ENCODE results near the gene CHRNG. TPM values are rescaled to one million over a fixed set of nuclear protein-coding genes. Genes with fewer than 3 reads are reported as not detected.
A peak's percentile ranks its signal among the peaks of the same experiment; 100 is the strongest.

The CHRNG gene
- polyA plus RNA-seq, 1 donor from 2014 or later = not detected

DNA sequence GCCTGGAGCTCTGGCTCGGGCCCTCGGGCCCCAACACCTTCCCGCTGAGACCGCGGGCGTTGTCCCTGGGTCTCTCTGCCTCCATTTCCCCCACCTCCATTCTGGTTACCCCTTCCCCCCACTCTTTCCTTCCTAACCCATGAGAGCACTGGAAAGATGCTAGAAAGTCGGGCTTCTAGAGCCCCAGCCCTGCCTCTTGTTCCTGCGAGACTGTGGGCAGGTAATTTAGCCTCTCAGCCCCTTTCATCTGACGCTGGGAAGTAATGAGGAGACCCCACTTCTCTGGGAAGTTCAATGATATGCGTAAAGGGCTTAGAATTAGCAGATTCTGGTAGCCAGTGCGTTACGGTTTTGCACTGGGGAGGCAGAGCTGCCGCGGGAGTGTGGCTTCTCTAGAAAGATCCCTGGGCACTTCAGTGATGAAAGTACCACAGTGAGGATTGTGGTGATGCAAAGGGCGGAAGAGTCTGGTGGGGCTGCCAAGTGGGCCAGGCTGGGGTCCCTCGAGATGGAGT lies 35.6 kb upstream of the CHRNG start:
- Histone ChIP-seq H3K27me3 (ENCODE audit: insufficient read depth, low read depth, low read length) (peaks cover 10% of the 10 kb centered on the region), H4K20me1 (ENCODE audit: insufficient read depth) (no peaks in the 10 kb centered on the region), H3K27ac (ENCODE audit: low read length) (peak overlapping the region; percentile 88), H2AFZ (ENCODE audit: low read depth, low read length) (no peak overlapping the region), H3K4me2 (ENCODE audit: low read length) (no peak overlapping the region), H3K9me2 (ENCODE audit: insufficient read depth, low read length) (no peaks in the 10 kb centered on the region), H3K9ac (ENCODE audit: low read length) (peak overlapping the region; percentile 73), H3F3A (ENCODE audit: insufficient read depth, low read length, poor library complexity, severe bottlenecking) (peaks cover 5% of the 10 kb centered on the region), H3K4me3 (ENCODE audit: low read length) (peak overlapping the region; percentile 64), H3K79me2 (replicated peaks; ENCODE audit: insufficient read depth, low read length) (no peaks in the 10 kb centered on the region), H3K9me3 (ENCODE audit: low read length) (no peaks in the 10 kb centered on the region), H3K36me3 (ENCODE audit: insufficient read depth, low read length) (no peaks in the 10 kb centered on the region)
- no peak for TF ChIP-seq EZH2 (IDR thresholded peaks at IDR 0.05; ENCODE audit: borderline replicate concordance, insufficient read depth, low read length, poor library complexity, severe bottlenecking)
- no peak for TF ChIP-seq POLR2AphosphoS5 (IDR thresholded peaks at IDR 0.05)
- TF ChIP-seq TAF1 (IDR thresholded peaks at IDR 0.05; ENCODE audit: low read depth) = no peak
- no peak for TF ChIP-seq EP300 (conservative IDR thresholded peaks at IDR 0.05; ENCODE audit: poor library complexity, severe bottlenecking)
- no peak for TF ChIP-seq RAD21 (conservative IDR thresholded peaks at IDR 0.05)
- no peak for TF ChIP-seq MXI1 (conservative IDR thresholded peaks at IDR 0.05; ENCODE audit: poor library complexity, severe bottlenecking)
- TF ChIP-seq, protein P1, sequence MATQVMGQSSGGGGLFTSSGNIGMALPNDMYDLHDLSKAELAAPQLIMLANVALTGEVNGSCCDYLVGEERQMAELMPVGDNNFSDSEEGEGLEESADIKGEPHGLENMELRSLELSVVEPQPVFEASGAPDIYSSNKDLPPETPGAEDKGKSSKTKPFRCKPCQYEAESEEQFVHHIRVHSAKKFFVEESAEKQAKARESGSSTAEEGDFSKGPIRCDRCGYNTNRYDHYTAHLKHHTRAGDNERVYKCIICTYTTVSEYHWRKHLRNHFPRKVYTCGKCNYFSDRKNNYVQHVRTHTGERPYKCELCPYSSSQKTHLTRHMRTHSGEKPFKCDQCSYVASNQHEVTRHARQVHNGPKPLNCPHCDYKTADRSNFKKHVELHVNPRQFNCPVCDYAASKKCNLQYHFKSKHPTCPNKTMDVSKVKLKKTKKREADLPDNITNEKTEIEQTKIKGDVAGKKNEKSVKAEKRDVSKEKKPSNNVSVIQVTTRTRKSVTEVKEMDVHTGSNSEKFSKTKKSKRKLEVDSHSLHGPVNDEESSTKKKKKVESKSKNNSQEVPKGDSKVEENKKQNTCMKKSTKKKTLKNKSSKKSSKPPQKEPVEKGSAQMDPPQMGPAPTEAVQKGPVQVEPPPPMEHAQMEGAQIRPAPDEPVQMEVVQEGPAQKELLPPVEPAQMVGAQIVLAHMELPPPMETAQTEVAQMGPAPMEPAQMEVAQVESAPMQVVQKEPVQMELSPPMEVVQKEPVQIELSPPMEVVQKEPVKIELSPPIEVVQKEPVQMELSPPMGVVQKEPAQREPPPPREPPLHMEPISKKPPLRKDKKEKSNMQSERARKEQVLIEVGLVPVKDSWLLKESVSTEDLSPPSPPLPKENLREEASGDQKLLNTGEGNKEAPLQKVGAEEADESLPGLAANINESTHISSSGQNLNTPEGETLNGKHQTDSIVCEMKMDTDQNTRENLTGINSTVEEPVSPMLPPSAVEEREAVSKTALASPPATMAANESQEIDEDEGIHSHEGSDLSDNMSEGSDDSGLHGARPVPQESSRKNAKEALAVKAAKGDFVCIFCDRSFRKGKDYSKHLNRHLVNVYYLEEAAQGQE (IDR thresholded peaks at IDR 0.05; ENCODE audit: borderline replicate concordance) = no peak
- no peak for TF ChIP-seq SMC3 (conservative IDR thresholded peaks at IDR 0.05; ENCODE audit: poor library complexity)
- TF ChIP-seq, protein P2, sequence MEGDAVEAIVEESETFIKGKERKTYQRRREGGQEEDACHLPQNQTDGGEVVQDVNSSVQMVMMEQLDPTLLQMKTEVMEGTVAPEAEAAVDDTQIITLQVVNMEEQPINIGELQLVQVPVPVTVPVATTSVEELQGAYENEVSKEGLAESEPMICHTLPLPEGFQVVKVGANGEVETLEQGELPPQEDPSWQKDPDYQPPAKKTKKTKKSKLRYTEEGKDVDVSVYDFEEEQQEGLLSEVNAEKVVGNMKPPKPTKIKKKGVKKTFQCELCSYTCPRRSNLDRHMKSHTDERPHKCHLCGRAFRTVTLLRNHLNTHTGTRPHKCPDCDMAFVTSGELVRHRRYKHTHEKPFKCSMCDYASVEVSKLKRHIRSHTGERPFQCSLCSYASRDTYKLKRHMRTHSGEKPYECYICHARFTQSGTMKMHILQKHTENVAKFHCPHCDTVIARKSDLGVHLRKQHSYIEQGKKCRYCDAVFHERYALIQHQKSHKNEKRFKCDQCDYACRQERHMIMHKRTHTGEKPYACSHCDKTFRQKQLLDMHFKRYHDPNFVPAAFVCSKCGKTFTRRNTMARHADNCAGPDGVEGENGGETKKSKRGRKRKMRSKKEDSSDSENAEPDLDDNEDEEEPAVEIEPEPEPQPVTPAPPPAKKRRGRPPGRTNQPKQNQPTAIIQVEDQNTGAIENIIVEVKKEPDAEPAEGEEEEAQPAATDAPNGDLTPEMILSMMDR (IDR thresholded peaks at IDR 0.05; ENCODE audit: poor library complexity, severe bottlenecking) = no peak

DNA sequence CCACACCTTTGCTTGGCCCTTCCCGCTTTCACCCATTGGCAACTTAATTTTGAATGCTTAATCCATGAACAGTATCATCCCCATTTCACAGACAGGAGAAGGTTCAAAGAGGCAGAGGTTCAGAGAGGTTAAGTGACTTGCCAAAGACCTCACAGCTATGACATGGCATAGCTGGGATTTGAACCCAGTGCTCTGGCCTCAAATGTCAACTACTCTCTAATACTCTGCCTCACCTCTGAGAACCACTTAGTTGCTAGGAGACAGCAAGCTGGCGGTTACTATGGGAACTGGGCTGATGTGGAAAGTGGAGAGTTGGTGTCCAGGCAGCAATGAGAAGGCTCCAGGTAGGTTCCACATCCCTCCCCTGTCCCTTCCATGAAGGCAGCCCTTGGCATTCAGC lies 35.1 kb upstream of the CHRNG start:
- H3F3A ChIP-seq (ENCODE audit: insufficient read depth, low read length, poor library complexity, severe bottlenecking) = peaks cover 5% of the 10 kb centered on the region
- no peaks in the 10 kb centered on the region for H3K79me2 ChIP-seq (replicated peaks; ENCODE audit: insufficient read depth, low read length)
- no peaks in the 10 kb centered on the region for H4K20me1 ChIP-seq (ENCODE audit: insufficient read depth)
- peak overlapping the region; percentile 27 for H3K9ac ChIP-seq (ENCODE audit: low read length)
- H3K36me3 ChIP-seq (ENCODE audit: insufficient read depth, low read length) = no peaks in the 10 kb centered on the region
- H3K4me3 ChIP-seq (ENCODE audit: low read length) = peak overlapping the region; percentile 64
- H3K9me2 ChIP-seq (ENCODE audit: insufficient read depth, low read length) = no peaks in the 10 kb centered on the region
- peak overlapping the region; percentile 88 for H3K27ac ChIP-seq (ENCODE audit: low read length)
- no peaks in the 10 kb centered on the region for H3K9me3 ChIP-seq (ENCODE audit: low read length)
- H3K27me3 ChIP-seq (ENCODE audit: insufficient read depth, low read depth, low read length) = peaks cover 10% of the 10 kb centered on the region
- H2AFZ ChIP-seq (ENCODE audit: low read depth, low read length) = no peak overlapping the region
- H3K4me2 ChIP-seq (ENCODE audit: low read length) = no peak overlapping the region
- TF ChIP-seq MXI1 (conservative IDR thresholded peaks at IDR 0.05; ENCODE audit: poor library complexity, severe bottlenecking) (peak; percentile 67), TAF1 (IDR thresholded peaks at IDR 0.05; ENCODE audit: low read depth) (no peak), EP300 (conservative IDR thresholded peaks at IDR 0.05; ENCODE audit: poor library complexity, severe bottlenecking) (peak; percentile 61), EZH2 (IDR thresholded peaks at IDR 0.05; ENCODE audit: borderline replicate concordance, insufficient read depth, low read length, poor library complexity, severe bottlenecking) (no peak), RAD21 (conservative IDR thresholded peaks at IDR 0.05) (no peak), SMC3 (conservative IDR thresholded peaks at IDR 0.05; ENCODE audit: poor library complexity) (peak; percentile 15), POLR2AphosphoS5 (IDR thresholded peaks at IDR 0.05) (peak; percentile 30)
- TF ChIP-seq, protein P2 (IDR thresholded peaks at IDR 0.05; ENCODE audit: poor library complexity, severe bottlenecking) = no peak
- TF ChIP-seq, protein P1 (IDR thresholded peaks at IDR 0.05; ENCODE audit: borderline replicate concordance) = no peak

Data from neural cell (in vitro differentiated cells).